Measurements from ENCODE around the gene ASNS.

GRCh38 chr7:97859606-97860204 lies 12.5 kb downstream of the ASNS start:
- TF ChIP-seq CTCF (IDR thresholded peaks at IDR 0.05) (no peak), POLR2A (IDR thresholded peaks at IDR 0.05) (no peak)

Data from thyroid gland (tissue), 4 donors.